WTC11 (cell line): ENCODE data around the gene SYNPO2. TPM values are rescaled to one million over a fixed set of nuclear protein-coding genes. Genes with fewer than 3 reads are reported as not detected.

Source experiments
- ATAC-seq: fragments of 200-7000 bp; cut with Tn5 transposase; 2 replicates; pipeline ENCODE4 v1.10.0; 2021; ENCODE audit warnings: mild to moderate bottlenecking, moderate library complexity
- CTCF ChIA-PET: fragments of 300-600 bp; sonication (Branson Sonifier 250); formaldehyde crosslinking; loops from one replicate; lab custom pipeline; 2021; ENCODE audit warnings: antibody characterized with exemption; lab: Charles Lee
- POLR2A ChIA-PET: fragments of 350-600 bp; sonication (Branson Sonifier 250); formaldehyde crosslinking; loops from one replicate; lab custom pipeline; 2021; ENCODE audit warnings: antibody characterized with exemption; lab: Charles Lee
- DNase-seq: peaks from one replicate; pipeline ENCODE4 v3.0.0; 2021; ENCODE audit warnings: low spot score
- H3K27ac Mint-ChIP-seq: 2 replicates; pipeline ENCODE4 v1.8.0; 2021; ENCODE audit warnings: mixed read lengths
- H3K27me3 Mint-ChIP-seq: 2 replicates; pipeline ENCODE4 v1.8.0; 2021; ENCODE audit warnings: low read depth, mild to moderate bottlenecking, moderate library complexity, mixed read lengths
- H3K36me3 Mint-ChIP-seq: 2 replicates; pipeline ENCODE4 v1.8.0; 2021; ENCODE audit warnings: mixed read lengths
- H3K4me1 Mint-ChIP-seq: 2 replicates; pipeline ENCODE4 v1.8.0; 2022; ENCODE audit warnings: mixed read lengths
- H3K4me3 Mint-ChIP-seq: 2 replicates; pipeline ENCODE4 v1.8.0; 2021; ENCODE audit warnings: mild to moderate bottlenecking, moderate library complexity, mixed read lengths
- H3K9me3 Mint-ChIP-seq: 2 replicates; pipeline ENCODE4 v1.8.0; 2021; ENCODE audit warnings: mixed read lengths
- FOXJ3 ChIP-seq: sonication (generic); formaldehyde crosslinking; IDR thresholded peaks from 2 replicates; pipeline ENCODE4 v1.9.0; 2021; ENCODE audit warnings: missing genetic modification reagents, mild to moderate bottlenecking, borderline replicate concordance
- FOXP1 ChIP-seq: sonication (generic); formaldehyde crosslinking; IDR thresholded peaks from 2 replicates; pipeline ENCODE4 v1.8.0; 2022; ENCODE audit warnings: missing genetic modification reagents, mild to moderate bottlenecking, moderate library complexity, borderline replicate concordance
- GABPB1 ChIP-seq: sonication (generic); formaldehyde crosslinking; IDR thresholded peaks from 2 replicates; pipeline ENCODE4 v1.8.1; 2023; ENCODE audit warnings: mild to moderate bottlenecking, missing genetic modification reagents
- GRHL2 ChIP-seq: fragments of 250-450 bp; sonication (Bioruptor Pico); IDR thresholded peaks from 2 replicates; pipeline ENCODE4 v1.8.0; 2022; ENCODE audit warnings: mild to moderate bottlenecking, moderate library complexity; ENCODE audit not compliant: insufficient replicate concordance, severe bottlenecking
- IRF2 ChIP-seq: sonication (generic); formaldehyde crosslinking; IDR thresholded peaks from 2 replicates; pipeline ENCODE4 v1.8.0; 2022; ENCODE audit warnings: low read depth, missing genetic modification reagents, borderline replicate concordance
- NR3C1 ChIP-seq: sonication (generic); formaldehyde crosslinking; conservative IDR thresholded peaks from 2 replicates; pipeline ENCODE4 v1.8.1; 2023; ENCODE audit warnings: low read depth, mild to moderate bottlenecking, missing genetic modification reagents
- SOX15 ChIP-seq: fragments of 250-450 bp; sonication (Bioruptor Pico); IDR thresholded peaks from 2 replicates; pipeline ENCODE4 v1.9.0; 2021; ENCODE audit warnings: mild to moderate bottlenecking
- TCF7 ChIP-seq: sonication (generic); formaldehyde crosslinking; IDR thresholded peaks from 2 replicates; pipeline ENCODE4 v1.8.0; 2022; ENCODE audit warnings: mild to moderate bottlenecking, low read depth, missing genetic modification reagents, moderate library complexity
- ZNF396 ChIP-seq: fragments of 250-450 bp; sonication (Bioruptor Pico); IDR thresholded peaks from 2 replicates; pipeline ENCODE4 v1.8.0; 2021; ENCODE audit warnings: mild to moderate bottlenecking, moderate library complexity, borderline replicate concordance
- total RNA-seq: library from RNA; stranded (reverse); gene quantifications from 3 replicates; pipeline ENCODE4 v1.2.3, GENCODE V29; 2021
- TF ChIP-seq, protein P1 (sequence below): sonication (generic); formaldehyde crosslinking; conservative IDR thresholded peaks from 2 replicates; pipeline ENCODE4 v1.8.1; 2022; ENCODE audit warnings: mild to moderate bottlenecking, missing genetic modification reagents
- TF ChIP-seq, protein P2 (sequence below): sonication (generic); formaldehyde crosslinking; IDR thresholded peaks from 2 replicates; pipeline ENCODE4 v1.8.0; 2023; ENCODE audit warnings: mild to moderate bottlenecking, missing genetic modification reagents
- TF ChIP-seq, protein P3 (sequence below): fragments of 200-600 bp; IDR thresholded peaks from 2 replicates; pipeline ENCODE4 v1.8.0; 2022; ENCODE audit warnings: antibody characterized with exemption
- TF ChIP-seq, protein P4 (sequence below): fragments of 250-450 bp; sonication (Bioruptor Pico); IDR thresholded peaks from 2 replicates; pipeline ENCODE4 v1.9.0; 2021; ENCODE audit warnings: mild to moderate bottlenecking, borderline replicate concordance
- TF ChIP-seq, protein P5 (sequence below): sonication (generic); formaldehyde crosslinking; IDR thresholded peaks from 2 replicates; pipeline ENCODE4 v1.8.0; 2022; ENCODE audit warnings: mild to moderate bottlenecking, missing genetic modification reagents
- TF ChIP-seq, protein P6 (sequence below): sonication (generic); formaldehyde crosslinking; IDR thresholded peaks from 2 replicates; pipeline ENCODE4 v1.8.0; 2022; ENCODE audit warnings: mild to moderate bottlenecking, missing genetic modification reagents
- TF ChIP-seq, protein P7 (sequence below): sonication (generic); formaldehyde crosslinking; IDR thresholded peaks from 2 replicates; pipeline ENCODE4 v1.8.1; 2022; ENCODE audit warnings: missing genetic modification reagents, borderline replicate concordance
- TF ChIP-seq, protein P8 (sequence below): sonication (generic); formaldehyde crosslinking; IDR thresholded peaks from 2 replicates; pipeline ENCODE4 v1.8.0; 2022; ENCODE audit warnings: missing genetic modification reagents

Gene SYNPO2
- total RNA-seq, 1 experiment from 2014 or later, result 1.9 TPM

DNA sequence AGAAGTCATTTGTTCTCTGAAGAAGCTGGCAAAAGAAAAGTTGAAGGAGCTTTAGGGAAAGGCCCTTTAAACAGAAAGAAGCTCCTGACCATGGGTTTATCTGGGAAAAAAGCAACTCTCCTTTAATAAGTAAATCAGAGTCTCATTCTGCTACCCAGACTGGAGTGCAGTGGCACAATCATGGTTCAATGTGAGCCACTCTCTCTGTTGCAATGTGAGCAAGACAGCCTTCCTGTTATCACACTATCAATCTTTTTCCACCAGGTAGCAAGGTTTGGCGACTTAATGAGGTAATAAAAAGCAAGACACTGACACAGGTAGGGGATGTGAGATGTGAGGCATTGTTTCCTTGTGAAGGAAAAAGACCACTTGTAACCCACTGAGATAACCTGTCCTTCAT is 111.3 kb downstream of the SYNPO2 start:
- Mint-ChIP-seq H3K9me3 (no peaks in the 10 kb centered on the region), H3K27ac (no peak overlapping the region), H3K36me3 (no peaks in the 10 kb centered on the region), H3K4me1 (peaks cover 39% of the 10 kb centered on the region), H3K4me3 (no peak overlapping the region), H3K27me3 (no peaks in the 10 kb centered on the region)
- ATAC-seq (no peak), DNase-seq (no peak)
- ChIA-PET POLR2A (interaction anchor here (0.7 kb wide), 1 partner anchor 1239 kb away, joined by 3 read pairs; no protein-coding TSS in a partner anchor), CTCF (no interaction called here)
- no peak for TF ChIP-seq FOXJ3 (CRISPR knock-in tag)
- TF ChIP-seq NR3C1 (CRISPR knock-in tag), result no peak
- TF ChIP-seq IRF2 (CRISPR knock-in tag), result no peak
- TF ChIP-seq, protein P1, sequence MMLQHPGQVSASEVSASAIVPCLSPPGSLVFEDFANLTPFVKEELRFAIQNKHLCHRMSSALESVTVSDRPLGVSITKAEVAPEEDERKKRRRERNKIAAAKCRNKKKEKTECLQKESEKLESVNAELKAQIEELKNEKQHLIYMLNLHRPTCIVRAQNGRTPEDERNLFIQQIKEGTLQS (CRISPR knock-in tag), result no peak
- no peak for TF ChIP-seq GABPB1 (CRISPR knock-in tag)
- TF ChIP-seq, protein P2, sequence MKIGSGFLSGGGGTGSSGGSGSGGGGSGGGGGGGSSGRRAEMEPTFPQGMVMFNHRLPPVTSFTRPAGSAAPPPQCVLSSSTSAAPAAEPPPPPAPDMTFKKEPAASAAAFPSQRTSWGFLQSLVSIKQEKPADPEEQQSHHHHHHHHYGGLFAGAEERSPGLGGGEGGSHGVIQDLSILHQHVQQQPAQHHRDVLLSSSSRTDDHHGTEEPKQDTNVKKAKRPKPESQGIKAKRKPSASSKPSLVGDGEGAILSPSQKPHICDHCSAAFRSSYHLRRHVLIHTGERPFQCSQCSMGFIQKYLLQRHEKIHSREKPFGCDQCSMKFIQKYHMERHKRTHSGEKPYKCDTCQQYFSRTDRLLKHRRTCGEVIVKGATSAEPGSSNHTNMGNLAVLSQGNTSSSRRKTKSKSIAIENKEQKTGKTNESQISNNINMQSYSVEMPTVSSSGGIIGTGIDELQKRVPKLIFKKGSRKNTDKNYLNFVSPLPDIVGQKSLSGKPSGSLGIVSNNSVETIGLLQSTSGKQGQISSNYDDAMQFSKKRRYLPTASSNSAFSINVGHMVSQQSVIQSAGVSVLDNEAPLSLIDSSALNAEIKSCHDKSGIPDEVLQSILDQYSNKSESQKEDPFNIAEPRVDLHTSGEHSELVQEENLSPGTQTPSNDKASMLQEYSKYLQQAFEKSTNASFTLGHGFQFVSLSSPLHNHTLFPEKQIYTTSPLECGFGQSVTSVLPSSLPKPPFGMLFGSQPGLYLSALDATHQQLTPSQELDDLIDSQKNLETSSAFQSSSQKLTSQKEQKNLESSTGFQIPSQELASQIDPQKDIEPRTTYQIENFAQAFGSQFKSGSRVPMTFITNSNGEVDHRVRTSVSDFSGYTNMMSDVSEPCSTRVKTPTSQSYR, result no peak
- TF ChIP-seq, protein P3, sequence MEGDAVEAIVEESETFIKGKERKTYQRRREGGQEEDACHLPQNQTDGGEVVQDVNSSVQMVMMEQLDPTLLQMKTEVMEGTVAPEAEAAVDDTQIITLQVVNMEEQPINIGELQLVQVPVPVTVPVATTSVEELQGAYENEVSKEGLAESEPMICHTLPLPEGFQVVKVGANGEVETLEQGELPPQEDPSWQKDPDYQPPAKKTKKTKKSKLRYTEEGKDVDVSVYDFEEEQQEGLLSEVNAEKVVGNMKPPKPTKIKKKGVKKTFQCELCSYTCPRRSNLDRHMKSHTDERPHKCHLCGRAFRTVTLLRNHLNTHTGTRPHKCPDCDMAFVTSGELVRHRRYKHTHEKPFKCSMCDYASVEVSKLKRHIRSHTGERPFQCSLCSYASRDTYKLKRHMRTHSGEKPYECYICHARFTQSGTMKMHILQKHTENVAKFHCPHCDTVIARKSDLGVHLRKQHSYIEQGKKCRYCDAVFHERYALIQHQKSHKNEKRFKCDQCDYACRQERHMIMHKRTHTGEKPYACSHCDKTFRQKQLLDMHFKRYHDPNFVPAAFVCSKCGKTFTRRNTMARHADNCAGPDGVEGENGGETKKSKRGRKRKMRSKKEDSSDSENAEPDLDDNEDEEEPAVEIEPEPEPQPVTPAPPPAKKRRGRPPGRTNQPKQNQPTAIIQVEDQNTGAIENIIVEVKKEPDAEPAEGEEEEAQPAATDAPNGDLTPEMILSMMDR, result no peak
- TF ChIP-seq FOXP1 (CRISPR knock-in tag), result no peak

DNA sequence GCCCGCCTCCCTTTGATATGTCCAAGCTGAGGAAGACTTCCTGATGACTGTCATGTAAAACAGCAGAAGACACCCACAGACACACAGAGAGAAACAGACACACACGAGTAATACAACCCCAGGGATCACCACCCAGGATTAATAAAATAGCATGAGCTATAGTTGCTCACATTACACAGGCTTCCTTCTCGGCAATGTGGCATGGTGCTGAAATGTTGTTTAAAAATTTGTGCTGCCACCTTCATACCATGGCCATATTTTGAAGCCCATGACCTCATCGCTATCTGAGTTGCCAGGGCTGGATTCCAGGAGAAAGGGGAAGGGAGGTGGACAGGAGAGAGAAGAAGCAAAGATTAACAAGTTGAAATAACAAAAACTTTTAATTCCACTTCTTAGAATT is 111.7 kb downstream of the SYNPO2 start:
- 0 out of 2 replicates have a peak, but pooled peaks cover 2% of the 10 kb centered on the region for H3K36me3 Mint-ChIP-seq
- H3K27me3 Mint-ChIP-seq, result no peaks in the 10 kb centered on the region
- CTCF ChIA-PET, result no interaction called here
- no peak for DNase-seq
- ATAC-seq, result no peak
- no peak overlapping the region for H3K4me3 Mint-ChIP-seq
- H3K9me3 Mint-ChIP-seq, result no peaks in the 10 kb centered on the region; the same call in 1 of the 2 replicates
- H3K4me1 Mint-ChIP-seq, result peaks cover 39% of the 10 kb centered on the region
- POLR2A ChIA-PET, result interaction anchor here (0.7 kb wide), 1 partner anchor 1238 kb away, joined by 3 read pairs; no protein-coding TSS in a partner anchor
- H3K27ac Mint-ChIP-seq, result no peak overlapping the region
- TF ChIP-seq, protein P4, sequence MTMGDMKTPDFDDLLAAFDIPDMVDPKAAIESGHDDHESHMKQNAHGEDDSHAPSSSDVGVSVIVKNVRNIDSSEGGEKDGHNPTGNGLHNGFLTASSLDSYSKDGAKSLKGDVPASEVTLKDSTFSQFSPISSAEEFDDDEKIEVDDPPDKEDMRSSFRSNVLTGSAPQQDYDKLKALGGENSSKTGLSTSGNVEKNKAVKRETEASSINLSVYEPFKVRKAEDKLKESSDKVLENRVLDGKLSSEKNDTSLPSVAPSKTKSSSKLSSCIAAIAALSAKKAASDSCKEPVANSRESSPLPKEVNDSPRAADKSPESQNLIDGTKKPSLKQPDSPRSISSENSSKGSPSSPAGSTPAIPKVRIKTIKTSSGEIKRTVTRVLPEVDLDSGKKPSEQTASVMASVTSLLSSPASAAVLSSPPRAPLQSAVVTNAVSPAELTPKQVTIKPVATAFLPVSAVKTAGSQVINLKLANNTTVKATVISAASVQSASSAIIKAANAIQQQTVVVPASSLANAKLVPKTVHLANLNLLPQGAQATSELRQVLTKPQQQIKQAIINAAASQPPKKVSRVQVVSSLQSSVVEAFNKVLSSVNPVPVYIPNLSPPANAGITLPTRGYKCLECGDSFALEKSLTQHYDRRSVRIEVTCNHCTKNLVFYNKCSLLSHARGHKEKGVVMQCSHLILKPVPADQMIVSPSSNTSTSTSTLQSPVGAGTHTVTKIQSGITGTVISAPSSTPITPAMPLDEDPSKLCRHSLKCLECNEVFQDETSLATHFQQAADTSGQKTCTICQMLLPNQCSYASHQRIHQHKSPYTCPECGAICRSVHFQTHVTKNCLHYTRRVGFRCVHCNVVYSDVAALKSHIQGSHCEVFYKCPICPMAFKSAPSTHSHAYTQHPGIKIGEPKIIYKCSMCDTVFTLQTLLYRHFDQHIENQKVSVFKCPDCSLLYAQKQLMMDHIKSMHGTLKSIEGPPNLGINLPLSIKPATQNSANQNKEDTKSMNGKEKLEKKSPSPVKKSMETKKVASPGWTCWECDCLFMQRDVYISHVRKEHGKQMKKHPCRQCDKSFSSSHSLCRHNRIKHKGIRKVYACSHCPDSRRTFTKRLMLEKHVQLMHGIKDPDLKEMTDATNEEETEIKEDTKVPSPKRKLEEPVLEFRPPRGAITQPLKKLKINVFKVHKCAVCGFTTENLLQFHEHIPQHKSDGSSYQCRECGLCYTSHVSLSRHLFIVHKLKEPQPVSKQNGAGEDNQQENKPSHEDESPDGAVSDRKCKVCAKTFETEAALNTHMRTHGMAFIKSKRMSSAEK (CRISPR knock-in tag), result no peak
- TF ChIP-seq, protein P5, sequence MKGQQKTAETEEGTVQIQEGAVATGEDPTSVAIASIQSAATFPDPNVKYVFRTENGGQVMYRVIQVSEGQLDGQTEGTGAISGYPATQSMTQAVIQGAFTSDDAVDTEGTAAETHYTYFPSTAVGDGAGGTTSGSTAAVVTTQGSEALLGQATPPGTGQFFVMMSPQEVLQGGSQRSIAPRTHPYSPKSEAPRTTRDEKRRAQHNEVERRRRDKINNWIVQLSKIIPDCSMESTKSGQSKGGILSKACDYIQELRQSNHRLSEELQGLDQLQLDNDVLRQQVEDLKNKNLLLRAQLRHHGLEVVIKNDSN (CRISPR knock-in tag), result no peak
- TF ChIP-seq, protein P6, sequence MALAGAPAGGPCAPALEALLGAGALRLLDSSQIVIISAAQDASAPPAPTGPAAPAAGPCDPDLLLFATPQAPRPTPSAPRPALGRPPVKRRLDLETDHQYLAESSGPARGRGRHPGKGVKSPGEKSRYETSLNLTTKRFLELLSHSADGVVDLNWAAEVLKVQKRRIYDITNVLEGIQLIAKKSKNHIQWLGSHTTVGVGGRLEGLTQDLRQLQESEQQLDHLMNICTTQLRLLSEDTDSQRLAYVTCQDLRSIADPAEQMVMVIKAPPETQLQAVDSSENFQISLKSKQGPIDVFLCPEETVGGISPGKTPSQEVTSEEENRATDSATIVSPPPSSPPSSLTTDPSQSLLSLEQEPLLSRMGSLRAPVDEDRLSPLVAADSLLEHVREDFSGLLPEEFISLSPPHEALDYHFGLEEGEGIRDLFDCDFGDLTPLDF (CRISPR knock-in tag), result no peak
- no peak for TF ChIP-seq TCF7 (CRISPR knock-in tag)
- no peak for TF ChIP-seq FOXP1 (CRISPR knock-in tag)
- TF ChIP-seq, protein P7, sequence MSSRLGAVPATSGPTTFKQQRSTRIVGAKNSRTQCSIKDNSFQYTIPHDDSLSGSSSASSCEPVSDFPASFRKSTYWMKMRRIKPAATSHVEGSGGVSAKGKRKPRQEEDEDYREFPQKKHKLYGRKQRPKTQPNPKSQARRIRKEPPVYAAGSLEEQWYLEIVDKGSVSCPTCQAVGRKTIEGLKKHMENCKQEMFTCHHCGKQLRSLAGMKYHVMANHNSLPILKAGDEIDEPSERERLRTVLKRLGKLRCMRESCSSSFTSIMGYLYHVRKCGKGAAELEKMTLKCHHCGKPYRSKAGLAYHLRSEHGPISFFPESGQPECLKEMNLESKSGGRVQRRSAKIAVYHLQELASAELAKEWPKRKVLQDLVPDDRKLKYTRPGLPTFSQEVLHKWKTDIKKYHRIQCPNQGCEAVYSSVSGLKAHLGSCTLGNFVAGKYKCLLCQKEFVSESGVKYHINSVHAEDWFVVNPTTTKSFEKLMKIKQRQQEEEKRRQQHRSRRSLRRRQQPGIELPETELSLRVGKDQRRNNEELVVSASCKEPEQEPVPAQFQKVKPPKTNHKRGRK, result no peak
- no peak for TF ChIP-seq ZNF396 (CRISPR knock-in tag)
- TF ChIP-seq, protein P8, sequence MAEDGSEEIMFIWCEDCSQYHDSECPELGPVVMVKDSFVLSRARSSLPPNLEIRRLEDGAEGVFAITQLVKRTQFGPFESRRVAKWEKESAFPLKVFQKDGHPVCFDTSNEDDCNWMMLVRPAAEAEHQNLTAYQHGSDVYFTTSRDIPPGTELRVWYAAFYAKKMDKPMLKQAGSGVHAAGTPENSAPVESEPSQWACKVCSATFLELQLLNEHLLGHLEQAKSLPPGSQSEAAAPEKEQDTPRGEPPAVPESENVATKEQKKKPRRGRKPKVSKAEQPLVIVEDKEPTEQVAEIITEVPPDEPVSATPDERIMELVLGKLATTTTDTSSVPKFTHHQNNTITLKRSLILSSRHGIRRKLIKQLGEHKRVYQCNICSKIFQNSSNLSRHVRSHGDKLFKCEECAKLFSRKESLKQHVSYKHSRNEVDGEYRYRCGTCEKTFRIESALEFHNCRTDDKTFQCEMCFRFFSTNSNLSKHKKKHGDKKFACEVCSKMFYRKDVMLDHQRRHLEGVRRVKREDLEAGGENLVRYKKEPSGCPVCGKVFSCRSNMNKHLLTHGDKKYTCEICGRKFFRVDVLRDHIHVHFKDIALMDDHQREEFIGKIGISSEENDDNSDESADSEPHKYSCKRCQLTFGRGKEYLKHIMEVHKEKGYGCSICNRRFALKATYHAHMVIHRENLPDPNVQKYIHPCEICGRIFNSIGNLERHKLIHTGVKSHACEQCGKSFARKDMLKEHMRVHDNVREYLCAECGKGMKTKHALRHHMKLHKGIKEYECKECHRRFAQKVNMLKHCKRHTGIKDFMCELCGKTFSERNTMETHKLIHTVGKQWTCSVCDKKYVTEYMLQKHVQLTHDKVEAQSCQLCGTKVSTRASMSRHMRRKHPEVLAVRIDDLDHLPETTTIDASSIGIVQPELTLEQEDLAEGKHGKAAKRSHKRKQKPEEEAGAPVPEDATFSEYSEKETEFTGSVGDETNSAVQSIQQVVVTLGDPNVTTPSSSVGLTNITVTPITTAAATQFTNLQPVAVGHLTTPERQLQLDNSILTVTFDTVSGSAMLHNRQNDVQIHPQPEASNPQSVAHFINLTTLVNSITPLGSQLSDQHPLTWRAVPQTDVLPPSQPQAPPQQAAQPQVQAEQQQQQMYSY (CRISPR knock-in tag), result no peak
- TF ChIP-seq GRHL2 (CRISPR knock-in tag), result no peak
- TF ChIP-seq SOX15 (CRISPR knock-in tag), result no peak
